ENCODE results near the gene PHAF1.

PHAF1 gene

GRCh38 chr16:67196881-67197280 is 87.1 kb downstream of the PHAF1 start:
- no peak for DNase-seq (ENCODE audit: low read depth)

GRCh38 chr16:67197704-67198103 is 88.0 kb downstream of the PHAF1 start:
- no peak for DNase-seq (ENCODE audit: low read depth)

Measured in EH (cell line).